Measurements from ENCODE around the gene INSYN1. TPM values are rescaled to one million over a fixed set of nuclear protein-coding genes. Genes with fewer than 3 reads are reported as not detected.

Gene INSYN1
- total and polyA plus RNA-seq, 2 experiments from 2014 or later, result 0.11 to 10.4 TPM

GRCh38 chr15:73727330-73727976 is 25.7 kb downstream of the INSYN1 start:
- Histone ChIP-seq H3K4me3 (no peak overlapping the region), H4K20me1 (ENCODE audit: insufficient read depth) (no peaks in the 10 kb centered on the region), H3F3A (ENCODE audit: insufficient read depth) (no peaks in the 10 kb centered on the region), H3K79me2 (ENCODE audit: insufficient read depth) (no peaks in the 10 kb centered on the region), H3K9me3 (ENCODE audit: low read depth) (no peaks in the 10 kb centered on the region), H3K4me2 (ENCODE audit: unreplicated experiment) (no peak overlapping the region), H3K9me2 (ENCODE audit: insufficient read depth) (no peaks in the 10 kb centered on the region), H3K36me3 (ENCODE audit: low read depth) (no peaks in the 10 kb centered on the region), H3K27ac (0 out of 2 replicates have a peak overlapping the region, but pooled peaks have one; percentile 11), H3K4me1 (ENCODE audit: insufficient read depth) (0 out of 2 replicates have a peak, but pooled peaks cover 6% of the 10 kb centered on the region), H3K9ac (no peak overlapping the region), H3K27me3 (replicated peaks; ENCODE audit: insufficient read depth) (0 out of 2 replicates have a peak, but pooled peaks cover 2% of the 10 kb centered on the region), H2AFZ (no peak overlapping the region)
- peak; percentile 92 for DNase-seq
- TF ChIP-seq EZH2 (IDR thresholded peaks at IDR 0.05; ENCODE audit: insufficient read depth, poor library complexity, severe bottlenecking) (no peak), EZH2phosphoT487 (IDR thresholded peaks at IDR 0.05; ENCODE audit: insufficient read depth, low read depth) (no peak)
- in situ Hi-C loops (cut with MboI), result no loop called here
- WGBS, 2 experiments (ENCODE audit: low coverage in 1 of 2, low lambda C conversion rate in 2 of 2, missing lambda C conversion rate in 2 of 2), result 55 to 57% methylated on average over 7 of the region's 7 CpGs

- H3K9me2 ChIP-seq (ENCODE audit: insufficient read depth), result no peaks in the 10 kb centered on the region
- no peak overlapping the region for H3K4me2 ChIP-seq (ENCODE audit: unreplicated experiment)
- H3K27ac ChIP-seq, result no peak overlapping the region
- 0 out of 2 replicates have a peak, but pooled peaks cover 6% of the 10 kb centered on the region for H3K4me1 ChIP-seq (ENCODE audit: insufficient read depth)
- no peaks in the 10 kb centered on the region for H3K79me2 ChIP-seq (ENCODE audit: insufficient read depth)
- H2AFZ ChIP-seq, result no peak overlapping the region
- TF ChIP-seq EZH2phosphoT487 (IDR thresholded peaks at IDR 0.05; ENCODE audit: insufficient read depth, low read depth) (no peak), EZH2 (IDR thresholded peaks at IDR 0.05; ENCODE audit: insufficient read depth, poor library complexity, severe bottlenecking) (no peak)
- no peaks in the 10 kb centered on the region for H4K20me1 ChIP-seq (ENCODE audit: insufficient read depth)
- in situ Hi-C loops (cut with MboI), result no loop called here
- H3K27me3 ChIP-seq (replicated peaks; ENCODE audit: insufficient read depth), result 0 out of 2 replicates have a peak, but pooled peaks cover 2% of the 10 kb centered on the region
- WGBS, 2 experiments (ENCODE audit: low coverage in 1 of 2, low lambda C conversion rate in 2 of 2, missing lambda C conversion rate in 2 of 2), result 67 to 86% methylated on average over 3 of the region's 3 CpGs
- no peaks in the 10 kb centered on the region for H3K9me3 ChIP-seq (ENCODE audit: low read depth)
- H3K36me3 ChIP-seq (ENCODE audit: low read depth), result no peaks in the 10 kb centered on the region
- no peak for DNase-seq
- H3F3A ChIP-seq (ENCODE audit: insufficient read depth), result no peaks in the 10 kb centered on the region
- H3K9ac ChIP-seq, result no peak overlapping the region
- H3K4me3 ChIP-seq, result no peak overlapping the region
Measured at GRCh38 chr15:73724212-73724611, 28.9 kb downstream of the INSYN1 start.

- Histone ChIP-seq H3K36me3 (ENCODE audit: low read depth) (no peaks in the 10 kb centered on the region), H3K4me1 (ENCODE audit: insufficient read depth) (0 out of 2 replicates have a peak, but pooled peaks cover 6% of the 10 kb centered on the region), H3K79me2 (ENCODE audit: insufficient read depth) (no peaks in the 10 kb centered on the region), H3K4me3 (no peak overlapping the region), H3K9me2 (ENCODE audit: insufficient read depth) (no peaks in the 10 kb centered on the region), H3K4me2 (ENCODE audit: unreplicated experiment) (no peak overlapping the region), H3K9ac (no peak overlapping the region), H3K9me3 (ENCODE audit: low read depth) (no peaks in the 10 kb centered on the region), H3K27me3 (replicated peaks; ENCODE audit: insufficient read depth) (0 out of 2 replicates have a peak, but pooled peaks cover 2% of the 10 kb centered on the region), H2AFZ (no peak overlapping the region), H3K27ac (no peak overlapping the region), H3F3A (ENCODE audit: insufficient read depth) (no peaks in the 10 kb centered on the region), H4K20me1 (ENCODE audit: insufficient read depth) (no peaks in the 10 kb centered on the region)
- WGBS, 2 experiments (ENCODE audit: low coverage in 1 of 2, low lambda C conversion rate in 2 of 2, missing lambda C conversion rate in 2 of 2), result 42 to 44% methylated on average over 4 of the region's 4 CpGs
- TF ChIP-seq EZH2phosphoT487 (IDR thresholded peaks at IDR 0.05; ENCODE audit: insufficient read depth, low read depth) (no peak), EZH2 (IDR thresholded peaks at IDR 0.05; ENCODE audit: insufficient read depth, poor library complexity, severe bottlenecking) (no peak)
- in situ Hi-C loops (cut with MboI), result no loop called here
- no peak for DNase-seq
Measured at GRCh38 chr15:73723191-73723590, 30.0 kb downstream of the INSYN1 start.

GRCh38 chr15:73722425-73722824 is 30.7 kb downstream of the INSYN1 start:
- no peaks in the 10 kb centered on the region for H3K36me3 ChIP-seq (ENCODE audit: low read depth)
- no peaks in the 10 kb centered on the region for H3K79me2 ChIP-seq (ENCODE audit: insufficient read depth)
- TF ChIP-seq EZH2 (IDR thresholded peaks at IDR 0.05; ENCODE audit: insufficient read depth, poor library complexity, severe bottlenecking), result no peak
- no peak for TF ChIP-seq EZH2phosphoT487 (IDR thresholded peaks at IDR 0.05; ENCODE audit: insufficient read depth, low read depth)
- 0 out of 2 replicates have a peak, but pooled peaks cover 2% of the 10 kb centered on the region for H3K27me3 ChIP-seq (replicated peaks; ENCODE audit: insufficient read depth)
- H3K4me1 ChIP-seq (ENCODE audit: insufficient read depth), result 0 out of 2 replicates have a peak, but pooled peaks cover 3% of the 10 kb centered on the region
- no peak overlapping the region for H3K27ac ChIP-seq
- in situ Hi-C loops (cut with MboI), result no loop called here
- H3K4me2 ChIP-seq (ENCODE audit: unreplicated experiment), result no peak overlapping the region
- H3F3A ChIP-seq (ENCODE audit: insufficient read depth), result 0 out of 2 replicates have a peak, but pooled peaks cover 2% of the 10 kb centered on the region
- H3K9me3 ChIP-seq (ENCODE audit: low read depth), result no peaks in the 10 kb centered on the region
- no peaks in the 10 kb centered on the region for H4K20me1 ChIP-seq (ENCODE audit: insufficient read depth)
- 87 to 92% methylated on average over 3 of the region's 3 CpGs for WGBS, 2 experiments (ENCODE audit: low coverage in 1 of 2, low lambda C conversion rate in 2 of 2, missing lambda C conversion rate in 2 of 2)
- no peak for DNase-seq
- no peak overlapping the region for H3K4me3 ChIP-seq
- no peak overlapping the region for H2AFZ ChIP-seq
- H3K9ac ChIP-seq, result no peak overlapping the region
- no peaks in the 10 kb centered on the region for H3K9me2 ChIP-seq (ENCODE audit: insufficient read depth)
